Islet precursor cell (in vitro differentiated cells): Measurements from ENCODE around the gene COL25A1.
A peak's percentile ranks its signal among the peaks of the same experiment; 100 is the strongest.

Source experiments
- DNase-seq: peaks from one replicate; pipeline ENCODE4 v3.0.0-alpha.2; 2018

Gene COL25A1

DNA sequence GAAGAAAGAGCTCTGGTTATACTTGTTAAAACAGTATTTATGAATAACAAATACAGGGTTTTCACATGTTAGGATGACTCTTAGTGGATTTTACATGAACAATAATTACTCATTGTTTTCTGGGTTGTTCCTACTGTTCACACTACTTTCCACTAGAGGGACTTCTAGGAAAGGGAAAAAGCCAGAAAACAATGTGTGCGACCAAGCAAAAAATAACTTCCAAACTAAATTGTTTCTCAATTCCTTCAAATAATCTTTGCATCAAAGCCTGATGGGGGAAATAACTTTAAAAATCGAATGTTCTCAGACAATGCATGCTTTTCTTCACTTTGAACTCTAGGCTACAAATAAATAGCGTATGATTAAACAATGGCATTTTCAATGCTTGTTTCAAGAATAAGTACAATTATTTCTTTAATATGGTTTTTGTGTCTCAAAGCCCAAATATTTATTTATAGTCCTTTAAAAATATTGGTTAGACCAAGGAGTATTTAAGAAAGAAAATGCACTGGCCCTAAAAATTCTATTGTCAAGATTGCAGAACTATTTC is 467.5 kb downstream of the COL25A1 start:
- no peak for DNase-seq

- DNase-seq = peak; percentile 84
Measured at GRCh38 chr4:108834166-108834834, 468.2 kb downstream of the COL25A1 start.

DNA sequence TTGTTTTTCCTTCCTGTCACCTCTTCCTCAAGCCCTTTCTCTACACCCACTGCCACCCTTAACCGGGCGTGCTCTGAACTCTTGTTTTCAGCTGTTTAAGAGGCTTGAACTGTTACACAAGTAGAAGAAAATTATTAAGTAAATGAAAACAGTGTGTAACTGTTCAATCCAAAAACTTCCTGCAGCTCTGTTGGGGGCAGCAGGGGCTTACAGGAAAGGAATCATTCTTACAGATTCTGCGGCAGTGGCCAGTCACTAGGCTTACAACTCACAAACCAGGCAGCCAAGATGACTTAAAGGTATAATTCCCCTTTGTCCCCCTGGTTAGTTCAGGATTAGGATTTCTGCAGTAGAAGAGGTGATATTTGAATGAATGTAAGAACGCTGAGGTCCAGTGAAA is 469.4 kb downstream of the COL25A1 start:
- DNase-seq = no peak

DNA sequence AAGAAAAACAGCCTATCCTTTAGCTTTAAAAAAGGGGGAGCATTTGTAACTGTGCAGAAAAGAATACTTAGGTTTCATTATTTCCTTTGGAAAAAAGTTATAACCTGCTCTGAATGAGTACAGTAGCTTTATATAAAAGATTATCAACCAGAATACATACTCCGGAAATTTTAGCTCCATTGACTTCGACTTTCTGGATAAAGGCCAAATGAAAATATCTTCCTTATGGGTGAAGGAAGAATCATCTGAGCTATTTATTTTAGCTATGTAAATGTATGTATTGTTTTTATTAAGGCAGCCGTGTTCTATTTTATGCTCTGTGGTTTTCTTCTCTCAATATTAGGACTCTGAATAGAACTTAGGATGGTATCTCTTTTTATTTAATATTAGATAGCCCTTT is 470.6 kb downstream of the COL25A1 start:
- no peak for DNase-seq

GRCh38 chr4:108831291-108831690 is 471.2 kb downstream of the COL25A1 start:
- DNase-seq = no peak

- DNase-seq = no peak
Measured at GRCh38 chr4:108830509-108831244, 471.8 kb downstream of the COL25A1 start.

- no peak for DNase-seq
Measured at GRCh38 chr4:108829966-108830492, 472.4 kb downstream of the COL25A1 start.

DNA sequence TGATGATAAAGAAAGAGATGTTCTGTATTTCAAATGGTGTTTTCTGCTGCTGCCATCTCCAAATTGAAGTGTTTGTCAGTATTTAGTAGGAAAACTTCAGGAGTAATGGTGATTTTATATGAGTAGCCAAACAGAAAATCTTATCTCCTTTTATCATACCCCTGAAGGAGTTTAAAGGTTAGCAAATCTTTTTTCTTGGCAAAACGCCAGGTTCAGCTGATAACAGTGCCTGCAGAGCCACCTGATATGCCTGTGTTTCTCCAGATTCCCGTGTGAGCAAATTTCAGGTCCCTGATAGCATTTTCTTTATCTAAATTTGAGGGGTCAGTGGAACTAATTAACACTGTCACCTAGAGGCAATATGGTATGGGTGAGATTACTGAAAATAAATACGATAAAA is 473.8 kb downstream of the COL25A1 start:
- DNase-seq = no peak

GRCh38 chr4:108825737-108826136 is 476.7 kb downstream of the COL25A1 start:
- DNase-seq = no peak

DNA sequence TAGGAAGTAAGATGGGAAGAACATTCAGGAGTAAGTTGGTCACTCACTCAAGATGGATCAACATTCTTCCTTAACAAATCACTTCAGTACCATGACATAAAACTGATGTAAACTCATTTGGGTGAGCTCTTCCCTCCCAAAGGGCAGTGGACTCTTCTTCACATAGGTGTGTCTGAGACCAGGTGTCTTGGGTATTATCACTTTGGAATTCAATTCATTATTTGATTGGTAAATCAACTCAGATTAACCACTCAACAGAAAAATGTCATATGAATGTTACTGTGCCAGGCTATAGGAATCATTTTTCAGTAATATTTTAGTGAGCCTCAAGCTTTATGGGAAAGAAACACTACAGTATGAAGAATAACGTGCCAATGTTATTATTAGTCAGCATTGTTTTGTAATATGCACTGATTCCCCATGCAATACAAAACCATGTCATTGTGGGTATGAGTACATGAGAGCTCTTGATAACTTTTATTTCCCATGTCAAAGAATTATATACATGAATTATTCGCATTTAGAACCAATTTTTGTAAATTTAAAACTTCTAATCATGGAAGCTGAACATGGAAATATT is 481.0 kb downstream of the COL25A1 start:
- no peak for DNase-seq

- no peak for DNase-seq
Measured at GRCh38 chr4:108820492-108821350, 481.7 kb downstream of the COL25A1 start.

GRCh38 chr4:108814326-108814725 is 488.1 kb downstream of the COL25A1 start:
- no peak for DNase-seq

DNA sequence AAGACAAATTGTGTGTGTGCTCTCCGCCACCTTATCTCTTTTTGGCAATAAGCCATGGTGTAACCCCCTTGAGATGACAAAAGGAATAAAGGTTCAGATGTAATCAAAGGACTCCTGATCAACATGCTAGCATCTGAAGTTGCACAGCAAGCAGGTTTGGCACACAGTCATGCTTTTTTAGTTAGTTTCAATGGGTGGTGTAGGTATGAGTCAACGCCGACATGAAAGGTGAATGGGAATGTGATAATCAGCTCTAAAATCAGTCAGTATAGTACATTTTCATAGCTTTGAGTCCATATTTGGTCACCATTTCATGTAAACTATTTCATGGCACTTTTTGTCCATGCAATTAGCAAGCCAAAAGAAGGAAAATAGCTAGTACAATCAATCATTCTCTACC is 489.2 kb downstream of the COL25A1 start:
- DNase-seq = no peak

DNA sequence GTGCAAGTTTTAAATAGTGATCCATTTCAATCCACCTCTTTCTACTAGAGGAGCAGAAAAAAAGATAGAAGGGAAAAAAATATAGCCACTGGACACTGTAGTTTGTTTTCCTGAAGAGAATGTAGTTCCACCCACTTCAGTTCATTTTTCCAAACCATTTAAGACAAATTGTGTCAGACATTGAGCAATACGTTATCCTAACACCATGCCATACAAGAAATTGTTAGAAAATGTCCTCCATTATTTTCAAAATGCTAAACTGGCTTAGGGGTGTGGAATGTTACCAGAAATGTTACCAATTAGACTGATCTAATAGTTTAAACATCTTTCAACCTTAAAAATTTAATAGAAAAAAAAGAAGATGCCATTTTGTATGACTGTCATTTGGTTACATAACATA is 491.0 kb downstream of the COL25A1 start:
- no peak for DNase-seq

DNA sequence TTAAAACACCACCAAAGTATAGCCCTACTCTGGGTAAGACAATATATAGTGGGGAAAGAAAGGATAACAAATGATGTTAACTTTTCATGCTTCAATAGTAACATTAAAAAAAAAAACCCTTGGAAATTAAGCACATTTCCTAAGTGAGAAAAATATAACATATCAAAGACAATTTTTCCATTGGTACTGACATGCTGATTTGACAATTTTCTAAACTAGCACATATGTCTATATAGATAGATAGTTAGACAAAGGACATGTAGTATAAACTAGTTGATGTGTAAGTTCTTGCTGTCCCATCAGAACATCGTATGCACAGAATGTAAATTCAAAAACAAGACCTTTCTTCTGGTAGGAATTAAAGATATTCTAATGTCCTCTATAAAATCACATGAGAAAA is 492.4 kb downstream of the COL25A1 start:
- no peak for DNase-seq

GRCh38 chr4:108804648-108805273 is 497.7 kb downstream of the COL25A1 start:
- DNase-seq = no peak

- no peak for DNase-seq
Measured at GRCh38 chr4:108799306-108799705, 503.2 kb downstream of the COL25A1 start.

DNA sequence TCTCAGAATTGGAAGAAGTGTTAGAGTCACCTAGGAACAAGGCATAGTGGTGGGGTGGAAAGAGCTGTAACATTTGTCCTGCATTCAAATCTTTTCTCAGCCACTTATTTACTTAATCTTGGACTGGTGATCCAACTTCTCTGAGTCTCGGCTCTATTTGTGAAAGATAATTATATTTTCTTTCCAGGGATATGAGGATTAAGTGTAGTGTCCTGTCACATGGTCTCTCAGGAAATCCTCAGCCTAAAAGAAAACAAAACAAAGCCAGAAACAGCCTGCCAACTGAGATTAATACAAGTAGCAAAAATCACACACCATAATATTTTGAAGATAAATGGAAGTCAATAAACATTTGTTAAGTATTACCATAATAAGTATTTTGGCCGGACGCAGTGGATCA is 506.3 kb downstream of the COL25A1 start:
- DNase-seq = no peak

- DNase-seq = no peak
Measured at GRCh38 chr4:108795733-108796132, 506.7 kb downstream of the COL25A1 start.

DNA sequence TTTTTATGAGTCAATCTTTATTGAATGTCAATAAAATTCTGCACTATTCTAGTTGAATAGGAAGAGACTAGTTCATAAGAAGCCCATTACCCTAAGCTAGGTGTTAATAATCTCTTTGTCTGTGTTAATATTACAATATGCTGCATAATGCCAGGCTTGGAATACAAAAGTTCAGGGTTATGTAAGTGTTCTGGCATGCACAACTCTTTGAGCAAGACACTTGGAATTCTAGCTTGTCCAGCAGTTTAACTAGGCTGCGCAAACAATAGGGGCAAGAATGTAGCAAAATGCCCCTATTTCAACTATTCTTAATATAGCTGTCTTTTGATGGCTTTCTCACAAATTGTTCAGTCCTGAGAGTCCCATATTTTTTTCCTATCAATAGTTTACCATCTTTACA is 508.3 kb downstream of the COL25A1 start:
- no peak for DNase-seq

- DNase-seq = no peak
Measured at GRCh38 chr4:108793415-108793814, 509.0 kb downstream of the COL25A1 start.

DNA sequence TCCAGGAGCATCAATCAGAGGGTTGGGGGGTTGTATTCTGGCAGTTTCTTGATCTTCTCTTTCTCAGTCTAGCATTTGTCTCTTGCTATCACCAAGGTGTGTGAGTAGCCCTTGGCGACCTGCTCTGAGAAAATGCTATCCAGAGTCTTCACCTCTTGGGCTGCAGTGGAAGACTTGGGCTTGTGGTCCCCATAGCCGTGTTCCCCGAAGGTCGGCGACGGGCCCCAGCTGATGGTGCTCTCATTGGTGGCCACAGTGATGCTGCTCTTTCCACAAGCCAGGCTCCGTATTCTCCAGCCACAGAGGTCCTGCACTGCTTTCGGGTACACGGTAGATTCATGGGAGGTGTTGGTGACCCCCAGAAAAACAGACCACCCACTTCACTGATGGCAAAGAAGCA is 513.7 kb downstream of the COL25A1 start:
- DNase-seq = peak; percentile 31
